Measurements from ENCODE around the gene CDC14B.

CDC14B gene

GRCh38 chr9:96458226-96458625 lies 161.4 kb downstream of the CDC14B start:
- Histone ChIP-seq H3K4me3 (ENCODE audit: insufficient read depth in 1 of 2, low read depth in 1 of 2, low read length in 2 of 2) (no peak overlapping the region), H3K36me3 (ENCODE audit: control insufficient read depth in 1 of 2, insufficient read depth in 2 of 2, low read depth in 1 of 2, low read length in 2 of 2) (peaks cover 0 to 30% of the 10 kb centered on the region in 2 experiments), H2AFZ (ENCODE audit: low read depth, low read length) (no peak overlapping the region), H3K9me3 (ENCODE audit: control insufficient read depth, low read length) (no peaks in the 10 kb centered on the region), H3K23ac (ENCODE audit: low read length in 2 of 2) (no peak overlapping the region), H3K9ac (ENCODE audit: low read length) (no peak overlapping the region), H4K8ac (ENCODE audit: low read length) (no peak overlapping the region), H2AK5ac (ENCODE audit: low read length, severe bottlenecking) (no peak overlapping the region), H2BK15ac (ENCODE audit: low read depth, poor library complexity, severe bottlenecking) (no peak overlapping the region), H3K14ac (ENCODE audit: low read length in 2 of 2) (no peak overlapping the region), H3K4me1 (ENCODE audit: control insufficient read depth, insufficient read depth, low read depth, low read length) (peaks cover 4% of the 10 kb centered on the region), H2BK12ac (ENCODE audit: low read length in 2 of 2) (no peak overlapping the region), H3K18ac (ENCODE audit: low read depth in 1 of 2, low read length in 2 of 2) (no peak overlapping the region), H3K79me1 (replicated peaks; ENCODE audit: low read length, poor library complexity, severe bottlenecking) (peaks cover 13% of the 10 kb centered on the region), H3K4me2 (ENCODE audit: low read length, poor library complexity, severe bottlenecking) (no peak overlapping the region), H3K27me3 (ENCODE audit: control insufficient read depth in 1 of 2, insufficient read depth in 1 of 2, low read length in 2 of 2) (no peaks in the 10 kb centered on the region), H2BK120ac (ENCODE audit: low read depth, low read length) (no peak overlapping the region), H2BK5ac (ENCODE audit: low read depth, low read length, poor library complexity, severe bottlenecking) (no peak overlapping the region), H3K27ac (ENCODE audit: low read length, poor library complexity, severe bottlenecking) (no peak overlapping the region), H3K4ac (ENCODE audit: low read depth in 1 of 2, low read length in 2 of 2) (no peak overlapping the region), H4K91ac (ENCODE audit: low read length) (no peak overlapping the region)
- DNase-seq: no peak
- 94% methylated on average over 8 of the region's 8 CpGs for WGBS

- Histone ChIP-seq H3K14ac (ENCODE audit: low read length in 2 of 2) (no peak overlapping the region), H3K4me3 (ENCODE audit: insufficient read depth in 1 of 2, low read depth in 1 of 2, low read length in 2 of 2) (no peak overlapping the region), H3K23ac (ENCODE audit: low read length in 2 of 2) (no peak overlapping the region), H2BK5ac (ENCODE audit: low read depth, low read length, poor library complexity, severe bottlenecking) (no peak overlapping the region), H3K27ac (ENCODE audit: low read length, poor library complexity, severe bottlenecking) (no peak overlapping the region), H2BK120ac (ENCODE audit: low read depth, low read length) (no peak overlapping the region), H3K4me2 (ENCODE audit: low read length, poor library complexity, severe bottlenecking) (no peak overlapping the region), H3K27me3 (ENCODE audit: control insufficient read depth in 1 of 2, insufficient read depth in 1 of 2, low read length in 2 of 2) (no peaks in the 10 kb centered on the region), H4K91ac (ENCODE audit: low read length) (no peak overlapping the region), H2AK5ac (ENCODE audit: low read length, severe bottlenecking) (no peak overlapping the region), H3K9me3 (ENCODE audit: control insufficient read depth, low read length) (no peaks in the 10 kb centered on the region), H3K79me1 (replicated peaks; ENCODE audit: low read length, poor library complexity, severe bottlenecking) (peaks cover 10% of the 10 kb centered on the region), H3K4me1 (ENCODE audit: control insufficient read depth, insufficient read depth, low read depth, low read length) (peaks cover 4% of the 10 kb centered on the region), H2AFZ (ENCODE audit: low read depth, low read length) (no peak overlapping the region), H3K18ac (ENCODE audit: low read depth in 1 of 2, low read length in 2 of 2) (no peak overlapping the region), H2BK12ac (ENCODE audit: low read length in 2 of 2) (no peak overlapping the region), H4K8ac (ENCODE audit: low read length) (no peak overlapping the region), H3K9ac (ENCODE audit: low read length) (no peak overlapping the region), H2BK15ac (ENCODE audit: low read depth, poor library complexity, severe bottlenecking) (no peak overlapping the region), H3K4ac (ENCODE audit: low read depth in 1 of 2, low read length in 2 of 2) (no peak overlapping the region), H3K36me3 (ENCODE audit: control insufficient read depth in 1 of 2, insufficient read depth in 2 of 2, low read depth in 1 of 2, low read length in 2 of 2) (peaks cover 0 to 25% of the 10 kb centered on the region in 2 experiments)
- WGBS: 97% methylated on average over 4 of the region's 4 CpGs
- DNase-seq: peak; percentile 26
Measured at GRCh38 chr9:96457266-96457665, 162.4 kb downstream of the CDC14B start.

- DNase-seq: peak; percentile 40
- no peak overlapping the region for H3K27ac ChIP-seq (ENCODE audit: low read length, poor library complexity, severe bottlenecking)
- WGBS: 88% methylated on average over 2 of the region's 2 CpGs
Measured at GRCh38 chr9:96453625-96454024, 166.0 kb downstream of the CDC14B start.

GRCh38 chr9:96450613-96451528 lies 168.8 kb downstream of the CDC14B start:
- Histone ChIP-seq H3K36me3 (ENCODE audit: control insufficient read depth in 1 of 2, insufficient read depth in 2 of 2, low read depth in 1 of 2, low read length in 2 of 2) (no peaks in the 10 kb centered on the region), H3K4me3 (ENCODE audit: insufficient read depth in 1 of 2, low read depth in 1 of 2, low read length in 2 of 2) (peak overlapping the region; percentile 80 to 98), H2AK5ac (ENCODE audit: low read length, severe bottlenecking) (no peak overlapping the region), H3K23ac (ENCODE audit: low read length in 2 of 2) (peak overlapping the region in 1 of 2 experiments; percentile 93), H3K4me1 (ENCODE audit: control insufficient read depth, insufficient read depth, low read depth, low read length) (no peaks in the 10 kb centered on the region), H2BK5ac (ENCODE audit: low read depth, low read length, poor library complexity, severe bottlenecking) (no peak overlapping the region), H3K27ac (ENCODE audit: low read length, poor library complexity, severe bottlenecking) (peak overlapping the region; percentile 2), H3K9ac (ENCODE audit: low read length) (peak overlapping the region; percentile 93), H2BK120ac (ENCODE audit: low read depth, low read length) (peak overlapping the region; percentile 67), H3K4me2 (ENCODE audit: low read length, poor library complexity, severe bottlenecking) (peak overlapping the region; percentile 93), H2AFZ (ENCODE audit: low read depth, low read length) (peak overlapping the region; percentile 95), H2BK12ac (ENCODE audit: low read length in 2 of 2) (peak overlapping the region in 1 of 2 experiments; percentile 86), H3K14ac (ENCODE audit: low read length in 2 of 2) (peak overlapping the region; percentile 17 to 95), H2BK15ac (ENCODE audit: low read depth, poor library complexity, severe bottlenecking) (peak overlapping the region; percentile 77), H3K18ac (ENCODE audit: low read depth in 1 of 2, low read length in 2 of 2) (peak overlapping the region; percentile 57 to 99), H3K79me1 (replicated peaks; ENCODE audit: low read length, poor library complexity, severe bottlenecking) (peaks cover 7% of the 10 kb centered on the region), H3K27me3 (ENCODE audit: control insufficient read depth in 1 of 2, insufficient read depth in 1 of 2, low read length in 2 of 2) (no peaks in the 10 kb centered on the region), H3K9me3 (ENCODE audit: control insufficient read depth, low read length) (no peaks in the 10 kb centered on the region), H4K91ac (ENCODE audit: low read length) (no peak overlapping the region), H3K4ac (ENCODE audit: low read depth in 1 of 2, low read length in 2 of 2) (peak overlapping the region; percentile 85 to 96), H4K8ac (ENCODE audit: low read length) (no peak overlapping the region)
- DNase-seq: peak; percentile 57
- 2% methylated on average over 34 of the region's 63 CpGs for WGBS

More at GRCh38 chr9:96453625-96454024, 166.0 kb downstream of the CDC14B start:
- H3K27me3 ChIP-seq (ENCODE audit: control insufficient read depth in 1 of 2, insufficient read depth in 1 of 2, low read length in 2 of 2): no peaks in the 10 kb centered on the region
- no peak overlapping the region for H3K18ac ChIP-seq (ENCODE audit: low read depth in 1 of 2, low read length in 2 of 2)
- H3K4me1 ChIP-seq (ENCODE audit: control insufficient read depth, insufficient read depth, low read depth, low read length): peaks cover 2% of the 10 kb centered on the region
- H2AFZ ChIP-seq (ENCODE audit: low read depth, low read length): no peak overlapping the region
- H3K4me2 ChIP-seq (ENCODE audit: low read length, poor library complexity, severe bottlenecking): no peak overlapping the region
- H3K4me3 ChIP-seq (ENCODE audit: insufficient read depth in 1 of 2, low read depth in 1 of 2, low read length in 2 of 2): no peak overlapping the region
- no peak overlapping the region for H4K91ac ChIP-seq (ENCODE audit: low read length)
- H2BK15ac ChIP-seq (ENCODE audit: low read depth, poor library complexity, severe bottlenecking): no peak overlapping the region
- no peak overlapping the region for H3K23ac ChIP-seq (ENCODE audit: low read length in 2 of 2)
- H3K4ac ChIP-seq (ENCODE audit: low read depth in 1 of 2, low read length in 2 of 2): no peak overlapping the region
- H2BK12ac ChIP-seq (ENCODE audit: low read length in 2 of 2): no peak overlapping the region
- H4K8ac ChIP-seq (ENCODE audit: low read length): no peak overlapping the region
- no peak overlapping the region for H3K14ac ChIP-seq (ENCODE audit: low read length in 2 of 2)
- H2BK5ac ChIP-seq (ENCODE audit: low read depth, low read length, poor library complexity, severe bottlenecking): no peak overlapping the region
- H3K9me3 ChIP-seq (ENCODE audit: control insufficient read depth, low read length): no peaks in the 10 kb centered on the region
- H2AK5ac ChIP-seq (ENCODE audit: low read length, severe bottlenecking): no peak overlapping the region
- H3K79me1 ChIP-seq (replicated peaks; ENCODE audit: low read length, poor library complexity, severe bottlenecking): peaks cover 12% of the 10 kb centered on the region
- no peak overlapping the region for H2BK120ac ChIP-seq (ENCODE audit: low read depth, low read length)
- peak overlapping the region; percentile 9 for H3K9ac ChIP-seq (ENCODE audit: low read length)
- H3K36me3 ChIP-seq (ENCODE audit: control insufficient read depth in 1 of 2, insufficient read depth in 2 of 2, low read depth in 1 of 2, low read length in 2 of 2): peaks cover 0 to 5% of the 10 kb centered on the region in 2 experiments
